Epithelial cell of proximal tubule (primary cell): ENCODE data around the gene PGA5. TPM values are rescaled to one million over a fixed set of nuclear protein-coding genes. Genes with fewer than 3 reads are reported as not detected.

Experiments
- DNase-seq: peaks from one replicate; pipeline ENCODE4 v3.0.0-alpha.2; 2011; ENCODE audit warnings: low read depth
- H3K4me3 ChIP-seq: 2 replicates; pipeline ENCODE4 v1.5.1; 2011; ENCODE audit warnings: low read depth, mild to moderate bottlenecking, low read length
- total RNA-seq: library from RNA; depleted of rRNA; stranded (reverse); fragments of >200 nt; gene quantifications from 2 replicates; pipeline ENCODE4 v1.2.3, GENCODE V29; 2015
- TF ChIP-seq, protein P1 (sequence below): conservative IDR thresholded peaks from 2 replicates; pipeline ENCODE4 v1.5.1; 2012; ENCODE audit warnings: low read depth, mild to moderate bottlenecking, low read length

The PGA5 gene
- total RNA-seq, 1 donor from 2014 or later: not detected

DNA sequence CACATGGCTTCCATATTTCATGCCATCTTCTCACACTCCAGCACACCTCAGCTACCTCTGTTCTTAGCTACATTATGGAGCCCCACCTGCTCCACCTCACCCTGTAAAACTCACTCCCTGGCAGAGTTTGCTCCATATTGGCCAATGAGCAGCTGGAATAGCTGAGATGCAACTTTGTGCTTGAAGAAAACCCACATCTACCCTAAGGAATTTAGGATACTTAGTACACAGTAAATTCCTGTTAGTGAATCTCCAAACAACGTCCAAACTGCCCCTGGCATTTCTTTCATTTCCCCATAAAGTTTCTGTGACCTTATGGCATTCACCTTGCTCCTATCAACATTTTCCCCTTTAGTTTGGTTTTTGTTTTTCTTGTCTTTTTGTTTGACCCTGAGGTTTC is 56.4 kb downstream of the PGA5 start:
- DNase-seq: no peak
- no peak overlapping the region for H3K4me3 ChIP-seq
- TF ChIP-seq, protein P1, sequence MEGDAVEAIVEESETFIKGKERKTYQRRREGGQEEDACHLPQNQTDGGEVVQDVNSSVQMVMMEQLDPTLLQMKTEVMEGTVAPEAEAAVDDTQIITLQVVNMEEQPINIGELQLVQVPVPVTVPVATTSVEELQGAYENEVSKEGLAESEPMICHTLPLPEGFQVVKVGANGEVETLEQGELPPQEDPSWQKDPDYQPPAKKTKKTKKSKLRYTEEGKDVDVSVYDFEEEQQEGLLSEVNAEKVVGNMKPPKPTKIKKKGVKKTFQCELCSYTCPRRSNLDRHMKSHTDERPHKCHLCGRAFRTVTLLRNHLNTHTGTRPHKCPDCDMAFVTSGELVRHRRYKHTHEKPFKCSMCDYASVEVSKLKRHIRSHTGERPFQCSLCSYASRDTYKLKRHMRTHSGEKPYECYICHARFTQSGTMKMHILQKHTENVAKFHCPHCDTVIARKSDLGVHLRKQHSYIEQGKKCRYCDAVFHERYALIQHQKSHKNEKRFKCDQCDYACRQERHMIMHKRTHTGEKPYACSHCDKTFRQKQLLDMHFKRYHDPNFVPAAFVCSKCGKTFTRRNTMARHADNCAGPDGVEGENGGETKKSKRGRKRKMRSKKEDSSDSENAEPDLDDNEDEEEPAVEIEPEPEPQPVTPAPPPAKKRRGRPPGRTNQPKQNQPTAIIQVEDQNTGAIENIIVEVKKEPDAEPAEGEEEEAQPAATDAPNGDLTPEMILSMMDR: no peak

GRCh38 chr11:61297746-61298145 is 56.8 kb downstream of the PGA5 start:
- peak; percentile 88 for DNase-seq
- TF ChIP-seq, protein P1: no peak
- H3K4me3 ChIP-seq: no peak overlapping the region

GRCh38 chr11:61298663-61299244 is 57.8 kb downstream of the PGA5 start:
- H3K4me3 ChIP-seq: no peak overlapping the region
- DNase-seq: no peak
- TF ChIP-seq, protein P1: no peak

Other genes with a start within 250 kb of the PGA5 start
- gene CD5, start 138.7 kb upstream of the PGA5 start, total RNA-seq: not detected in 2 replicates
- 15.7 and 21.5 TPM in 2 replicates for gene VPS37C, start 79.7 kb upstream of the PGA5 start, total RNA-seq
- not detected in 2 replicates for gene PGA3, start 37.7 kb upstream of the PGA5 start, total RNA-seq
- gene PGA4, start 18.8 kb upstream of the PGA5 start, total RNA-seq: not detected in 2 replicates
- gene VWCE, start 54.1 kb downstream of the PGA5 start, total RNA-seq: 0.65 and 3.5 TPM in 2 replicates
- 175 and 218 TPM in 2 replicates for gene DDB1, start 91.9 kb downstream of the PGA5 start, total RNA-seq
- 22.3 and 22.9 TPM in 2 replicates for gene TKFC, start 92.1 kb downstream of the PGA5 start, total RNA-seq
- gene CYB561A3, start 120.7 kb downstream of the PGA5 start, total RNA-seq: 22.1 and 42.0 TPM in 2 replicates
- 21.7 and 21.9 TPM in 2 replicates for gene TMEM138, start 121.2 kb downstream of the PGA5 start, total RNA-seq
- 8.3 and 10.6 TPM in 2 replicates for gene TMEM216, start 151.4 kb downstream of the PGA5 start, total RNA-seq
- 43.3 and 57.6 TPM in 2 replicates for gene CPSF7, start 188.8 kb downstream of the PGA5 start, total RNA-seq
- gene SDHAF2, start 188.9 kb downstream of the PGA5 start, total RNA-seq: 34.4 and 63.2 TPM in 2 replicates